ENCODE measurements around the gene MGP.

The MGP gene

GRCh38 chr12:14871886-14872285, 13.8 kb downstream of the MGP start:
- no peaks in the 10 kb centered on the region for H3K4me1 ChIP-seq (ENCODE audit: insufficient read depth, poor library complexity, severe bottlenecking)
- no peak for TF ChIP-seq CTCF (IDR thresholded peaks at IDR 0.05; ENCODE audit: poor library complexity, severe bottlenecking)
- no peaks in the 10 kb centered on the region for H3K27me3 ChIP-seq (ENCODE audit: insufficient read depth, poor library complexity, severe bottlenecking)
- ATAC-seq (ENCODE audit: low read depth) (no peak), DNase-seq (ENCODE audit: low spot score) (no peak)
- no peaks in the 10 kb centered on the region for H3K9me3 ChIP-seq (ENCODE audit: severe bottlenecking)
- no peaks in the 10 kb centered on the region for H3K36me3 ChIP-seq (ENCODE audit: low read depth)
- no peak overlapping the region for H3K4me3 ChIP-seq (ENCODE audit: severe bottlenecking)
- H3K27ac ChIP-seq (ENCODE audit: poor library complexity, severe bottlenecking): no peak overlapping the region

- ATAC-seq (ENCODE audit: low read depth) (no peak), DNase-seq (ENCODE audit: low spot score) (no peak)
- no peak for TF ChIP-seq CTCF (IDR thresholded peaks at IDR 0.05; ENCODE audit: poor library complexity, severe bottlenecking)
- H3K4me1 ChIP-seq (ENCODE audit: insufficient read depth, poor library complexity, severe bottlenecking): no peaks in the 10 kb centered on the region
- no peaks in the 10 kb centered on the region for H3K27me3 ChIP-seq (ENCODE audit: insufficient read depth, poor library complexity, severe bottlenecking)
- H3K27ac ChIP-seq (ENCODE audit: poor library complexity, severe bottlenecking): no peak overlapping the region
- no peaks in the 10 kb centered on the region for H3K9me3 ChIP-seq (ENCODE audit: severe bottlenecking)
- no peak overlapping the region for H3K4me3 ChIP-seq (ENCODE audit: severe bottlenecking)
- no peaks in the 10 kb centered on the region for H3K36me3 ChIP-seq (ENCODE audit: low read depth)
Measured at GRCh38 chr12:14871247-14871646, 14.4 kb downstream of the MGP start.

GRCh38 chr12:14868916-14869506, 16.6 kb downstream of the MGP start:
- Histone ChIP-seq H3K36me3 (ENCODE audit: low read depth) (no peaks in the 10 kb centered on the region), H3K27ac (ENCODE audit: poor library complexity, severe bottlenecking) (no peak overlapping the region), H3K4me3 (ENCODE audit: severe bottlenecking) (no peak overlapping the region), H3K27me3 (ENCODE audit: insufficient read depth, poor library complexity, severe bottlenecking) (no peaks in the 10 kb centered on the region), H3K9me3 (ENCODE audit: severe bottlenecking) (no peaks in the 10 kb centered on the region), H3K4me1 (ENCODE audit: insufficient read depth, poor library complexity, severe bottlenecking) (no peaks in the 10 kb centered on the region)
- no peak for ATAC-seq (ENCODE audit: low read depth)
- no peak for DNase-seq (ENCODE audit: low spot score)
- no peak for TF ChIP-seq CTCF (IDR thresholded peaks at IDR 0.05; ENCODE audit: poor library complexity, severe bottlenecking)

GRCh38 chr12:14860490-14860889, 25.2 kb downstream of the MGP start:
- Histone ChIP-seq H3K27me3 (ENCODE audit: insufficient read depth, poor library complexity, severe bottlenecking) (no peaks in the 10 kb centered on the region), H3K4me1 (ENCODE audit: insufficient read depth, poor library complexity, severe bottlenecking) (no peaks in the 10 kb centered on the region), H3K9me3 (ENCODE audit: severe bottlenecking) (no peaks in the 10 kb centered on the region), H3K27ac (ENCODE audit: poor library complexity, severe bottlenecking) (no peak overlapping the region), H3K36me3 (ENCODE audit: low read depth) (no peaks in the 10 kb centered on the region), H3K4me3 (ENCODE audit: severe bottlenecking) (no peak overlapping the region)
- ATAC-seq (ENCODE audit: low read depth) (no peak), DNase-seq (ENCODE audit: low spot score) (no peak)
- no peak for TF ChIP-seq CTCF (IDR thresholded peaks at IDR 0.05; ENCODE audit: poor library complexity, severe bottlenecking)

GRCh38 chr12:14858513-14858912, 27.1 kb downstream of the MGP start:
- Histone ChIP-seq H3K27me3 (ENCODE audit: insufficient read depth, poor library complexity, severe bottlenecking) (no peaks in the 10 kb centered on the region), H3K36me3 (ENCODE audit: low read depth) (no peaks in the 10 kb centered on the region), H3K27ac (ENCODE audit: poor library complexity, severe bottlenecking) (no peak overlapping the region), H3K4me1 (ENCODE audit: insufficient read depth, poor library complexity, severe bottlenecking) (no peaks in the 10 kb centered on the region), H3K4me3 (ENCODE audit: severe bottlenecking) (no peak overlapping the region), H3K9me3 (ENCODE audit: severe bottlenecking) (no peaks in the 10 kb centered on the region)
- DNase-seq (ENCODE audit: low spot score) (no peak), ATAC-seq (ENCODE audit: low read depth) (no peak)
- no peak for TF ChIP-seq CTCF (IDR thresholded peaks at IDR 0.05; ENCODE audit: poor library complexity, severe bottlenecking)

All from RWPE2 (cell line).